Subcutaneous abdominal adipose tissue (tissue), 5 donors: ENCODE measurements around the gene KIF6.

ENCODE experiments used
- H3K27ac ChIP-seq: one replicate; pipeline ENCODE4 v1.7.0; 2013; ENCODE audit warnings: low read depth, mild to moderate bottlenecking, inconsistent platforms, low read length, moderate library complexity
- H3K27me3 ChIP-seq, 5 donors: one replicate each; pipeline ENCODE4 v1.7.0; 2013; ENCODE audit warnings: low read length in 5 of 5, inconsistent platforms in 1 of 5; ENCODE audit not compliant: control insufficient read depth in 5 of 5, insufficient read depth in 4 of 5
- H3K36me3 ChIP-seq, 5 donors: one replicate each; pipeline ENCODE4 v1.7.0; 2013; ENCODE audit warnings: low read length in 5 of 5; ENCODE audit not compliant: control insufficient read depth in 5 of 5, insufficient read depth in 5 of 5
- H3K4me1 ChIP-seq, 5 donors: one replicate each; pipeline ENCODE4 v1.7.0; 2013; ENCODE audit warnings: low read length in 5 of 5, mild to moderate bottlenecking in 3 of 5, moderate library complexity in 1 of 5; ENCODE audit not compliant: control insufficient read depth in 5 of 5, insufficient read depth in 5 of 5
- H3K4me3 ChIP-seq, 5 donors: one replicate each; pipeline ENCODE4 v1.7.0; 2013; ENCODE audit warnings: low read length in 5 of 5, low read depth in 1 of 5
- H3K9ac ChIP-seq, 5 donors: one replicate each; pipeline ENCODE4 v1.7.0; 2013; ENCODE audit warnings: low read length in 5 of 5, mild to moderate bottlenecking in 4 of 5, moderate library complexity in 3 of 5
- H3K9me3 ChIP-seq, 5 donors: one replicate each; pipeline ENCODE4 v1.7.0; 2013; ENCODE audit warnings: low read length in 5 of 5; ENCODE audit not compliant: control insufficient read depth in 5 of 5
- donor health status: healthy.
- donor health status: healthy.
- donor health status: healthy.
- donor health status: healthy.
- donor health status: healthy.

KIF6 gene

GRCh38 chr6:39543095-39543494, 182.1 kb downstream of the KIF6 start:
- no peak overlapping the region for H3K9ac ChIP-seq
- H3K36me3 ChIP-seq = no peaks in the 10 kb centered on the region
- no peak overlapping the region for H3K27ac ChIP-seq

GRCh38 chr6:39540454-39540853, 184.8 kb downstream of the KIF6 start:
- no peaks in the 10 kb centered on the region for H3K9me3 ChIP-seq
- peaks cover 0 to 4% (median 0%) of the 10 kb centered on the region in 5 donors for H3K4me1 ChIP-seq
- no peak overlapping the region for H3K4me3 ChIP-seq
- H3K9ac ChIP-seq = no peak overlapping the region
- no peaks in the 10 kb centered on the region for H3K27me3 ChIP-seq
- no peak overlapping the region for H3K27ac ChIP-seq
- no peaks in the 10 kb centered on the region for H3K36me3 ChIP-seq

More at GRCh38 chr6:39543095-39543494, 182.1 kb downstream of the KIF6 start:
- H3K4me3 ChIP-seq = no peak overlapping the region
- peaks cover 0 to 4% (median 0%) of the 10 kb centered on the region in 5 donors for H3K4me1 ChIP-seq
- H3K9me3 ChIP-seq = no peaks in the 10 kb centered on the region
- no peaks in the 10 kb centered on the region for H3K27me3 ChIP-seq

- H3K27ac ChIP-seq = peak overlapping the region; percentile 16
Observed at GRCh38 chr6:39530201-39530759, 194.9 kb downstream of the KIF6 start.

GRCh38 chr6:39527792-39528564, 197.2 kb downstream of the KIF6 start:
- Histone ChIP-seq H3K9ac (no peak overlapping the region), H3K9me3 (no peaks in the 10 kb centered on the region), H3K27ac (no peak overlapping the region), H3K36me3 (no peaks in the 10 kb centered on the region), H3K4me1 (peaks cover 2 to 13% (median 9%) of the 10 kb centered on the region in 5 donors), H3K27me3 (no peaks in the 10 kb centered on the region), H3K4me3 (no peak overlapping the region)

More at GRCh38 chr6:39530201-39530759, 194.9 kb downstream of the KIF6 start:
- Histone ChIP-seq H3K36me3 (no peaks in the 10 kb centered on the region), H3K9ac (no peak overlapping the region), H3K4me3 (peak overlapping the region in 4 of 5 donors; percentile 23 to 57 (median 46)), H3K4me1 (peaks cover 2 to 13% (median 9%) of the 10 kb centered on the region in 5 donors), H3K27me3 (no peaks in the 10 kb centered on the region), H3K9me3 (no peaks in the 10 kb centered on the region)

GRCh38 chr6:39524007-39524406, 201.2 kb downstream of the KIF6 start:
- Histone ChIP-seq H3K27ac (no peak overlapping the region), H3K9me3 (no peaks in the 10 kb centered on the region), H3K36me3 (no peaks in the 10 kb centered on the region), H3K4me1 (peaks cover 0 to 10% (median 4%) of the 10 kb centered on the region in 5 donors), H3K4me3 (no peak overlapping the region), H3K9ac (no peak overlapping the region), H3K27me3 (no peaks in the 10 kb centered on the region)

DNA sequence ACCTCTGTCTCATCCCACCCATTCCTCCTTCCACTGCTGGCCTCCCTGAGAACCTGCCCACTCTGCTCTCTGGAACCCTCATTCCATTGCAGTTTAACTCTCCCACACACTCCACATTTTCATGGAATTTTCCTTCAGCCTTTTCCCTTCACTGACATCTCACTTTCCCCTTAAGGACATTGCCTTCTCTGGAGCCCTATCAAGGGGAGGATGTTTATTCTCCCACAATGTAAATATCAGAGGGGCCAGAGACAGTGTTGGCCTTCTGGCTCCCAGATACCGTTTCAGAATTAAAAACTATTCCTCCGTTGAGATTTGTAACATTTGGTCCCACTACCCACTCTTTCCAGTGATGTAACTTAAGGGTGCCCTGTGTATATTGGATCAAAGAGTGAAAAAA, 203.2 kb downstream of the KIF6 start:
- H3K36me3 ChIP-seq = no peaks in the 10 kb centered on the region
- no peaks in the 10 kb centered on the region for H3K27me3 ChIP-seq
- no peaks in the 10 kb centered on the region for H3K9me3 ChIP-seq
- H3K4me1 ChIP-seq = peaks cover 0 to 10% (median 6%) of the 10 kb centered on the region in 5 donors
- H3K4me3 ChIP-seq = no peak overlapping the region
- no peak overlapping the region for H3K27ac ChIP-seq
- H3K9ac ChIP-seq = no peak overlapping the region

GRCh38 chr6:39520916-39521315, 204.3 kb downstream of the KIF6 start:
- Histone ChIP-seq H3K4me3 (no peak overlapping the region), H3K36me3 (no peaks in the 10 kb centered on the region), H3K27me3 (no peaks in the 10 kb centered on the region), H3K9me3 (no peaks in the 10 kb centered on the region), H3K27ac (peak overlapping the region; percentile 21), H3K9ac (peak overlapping the region in 2 of 5 donors; percentile 32 to 60), H3K4me1 (peaks cover 0 to 10% (median 6%) of the 10 kb centered on the region in 5 donors)

- peak overlapping the region in 2 of 5 donors; percentile 32 to 60 for H3K9ac ChIP-seq
- H3K27ac ChIP-seq = peak overlapping the region; percentile 21
- H3K36me3 ChIP-seq = no peaks in the 10 kb centered on the region
- H3K9me3 ChIP-seq = no peaks in the 10 kb centered on the region
- no peak overlapping the region for H3K4me3 ChIP-seq
- H3K4me1 ChIP-seq = peaks cover 0 to 10% (median 6%) of the 10 kb centered on the region in 5 donors
- H3K27me3 ChIP-seq = no peaks in the 10 kb centered on the region
Observed at GRCh38 chr6:39520411-39520810, 204.8 kb downstream of the KIF6 start.

DNA sequence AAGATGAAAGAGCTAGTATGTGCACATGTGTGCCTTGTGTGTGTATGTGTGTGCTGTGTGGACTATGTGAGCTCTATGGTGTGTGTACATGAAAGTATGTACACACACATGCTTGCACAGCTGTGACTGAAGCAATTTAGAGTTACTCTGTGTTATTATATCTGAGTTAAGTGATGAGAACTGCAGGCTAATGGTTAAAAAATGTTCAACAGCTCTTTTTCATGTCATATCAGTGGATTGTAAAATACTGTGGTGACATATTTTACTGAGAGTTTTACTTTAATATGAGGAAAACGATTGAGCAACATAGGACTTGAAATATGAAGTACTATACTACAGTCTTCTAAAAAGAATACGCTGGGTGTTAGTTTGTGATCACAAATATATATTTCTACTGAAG, 207.0 kb downstream of the KIF6 start:
- Histone ChIP-seq H3K9me3 (no peaks in the 10 kb centered on the region), H3K27ac (no peak overlapping the region), H3K4me3 (no peak overlapping the region), H3K27me3 (no peaks in the 10 kb centered on the region), H3K4me1 (peaks cover 0 to 10% (median 6%) of the 10 kb centered on the region in 5 donors), H3K9ac (no peak overlapping the region), H3K36me3 (no peaks in the 10 kb centered on the region)

- H3K4me1 ChIP-seq = peaks cover 0 to 10% (median 6%) of the 10 kb centered on the region in 5 donors
- no peak overlapping the region for H3K4me3 ChIP-seq
- H3K9me3 ChIP-seq = no peaks in the 10 kb centered on the region
- no peaks in the 10 kb centered on the region for H3K27me3 ChIP-seq
- no peak overlapping the region for H3K27ac ChIP-seq
- H3K9ac ChIP-seq = no peak overlapping the region
- no peaks in the 10 kb centered on the region for H3K36me3 ChIP-seq
Observed at GRCh38 chr6:39517756-39518155, 207.5 kb downstream of the KIF6 start.
